ENCODE results near the gene PDE7B. TPM values are rescaled to one million over a fixed set of nuclear protein-coding genes. Genes with fewer than 3 reads are reported as not detected.

PDE7B gene
- polyA plus RNA-seq, 1 donor (not counting 4 experiments of a cell fraction or from before 2014, with no cell fraction given) = 0.01 TPM

GRCh38 chr6:135837735-135838449 is 13.6 kb upstream of the PDE7B start:
- no peaks in the 10 kb centered on the region for H3K36me3 ChIP-seq (ENCODE audit: control insufficient read depth in 2 of 2, extremely low read depth in 1 of 2, insufficient read depth in 2 of 2, low read length in 2 of 2)
- no peaks in the 10 kb centered on the region for H3K9me1 ChIP-seq (ENCODE audit: control insufficient read depth, extremely low read depth, insufficient read depth, low read length)
- dilution Hi-C loops (cut with MboI; ENCODE audit: extremely low pct_ligation_motif_present, low sequenced_read_pairs) = no loop called here
- DNase-seq (ENCODE audit: low read depth, low spot score) (no peak), FAIRE-seq (no peak)
- no peak overlapping the region for H3K4me3 ChIP-seq (ENCODE audit: control insufficient read depth in 2 of 3, extremely low read depth in 1 of 3, insufficient read depth in 2 of 3, low read depth in 1 of 3, low read length in 3 of 3)
- no peak overlapping the region for H3K27ac ChIP-seq (ENCODE audit: control insufficient read depth, insufficient read depth, low read length)
- TF ChIP-seq CTCF (optimal IDR thresholded peaks at IDR 0.05 in 1 of 3, IDR thresholded peaks at IDR 0.05 in 1 of 3, conservative IDR thresholded peaks at IDR 0.05 in 1 of 3; ENCODE audit: extremely low read depth in 1 of 3, insufficient read depth in 2 of 3, low read length in 3 of 3) = no peak
- no peak for TF ChIP-seq EZH2 (IDR thresholded peaks at IDR 0.05; ENCODE audit: low read length)
- no peaks in the 10 kb centered on the region for H4K20me1 ChIP-seq (ENCODE audit: control insufficient read depth, extremely low read depth, insufficient read depth, low read length)
- no peaks in the 10 kb centered on the region for H3K4me1 ChIP-seq (ENCODE audit: control insufficient read depth, extremely low read depth, insufficient read depth, low read length)
- H3K27me3 ChIP-seq (ENCODE audit: control insufficient read depth, extremely low read depth, insufficient read depth, low read length) = no peaks in the 10 kb centered on the region
- H3K79me2 ChIP-seq (ENCODE audit: control insufficient read depth, insufficient read depth, low read length) = no peaks in the 10 kb centered on the region
- H3K9ac ChIP-seq (ENCODE audit: control insufficient read depth, extremely low read depth, insufficient read depth, low read length) = no peak overlapping the region
- H3K4me2 ChIP-seq (ENCODE audit: control insufficient read depth, extremely low read depth, insufficient read depth, low read depth, low read length) = no peak overlapping the region
- no peaks in the 10 kb centered on the region for H3K9me3 ChIP-seq (ENCODE audit: control insufficient read depth, low read depth, low read length)
- no peak overlapping the region for H2AFZ ChIP-seq (ENCODE audit: control insufficient read depth, low read length)

DNA sequence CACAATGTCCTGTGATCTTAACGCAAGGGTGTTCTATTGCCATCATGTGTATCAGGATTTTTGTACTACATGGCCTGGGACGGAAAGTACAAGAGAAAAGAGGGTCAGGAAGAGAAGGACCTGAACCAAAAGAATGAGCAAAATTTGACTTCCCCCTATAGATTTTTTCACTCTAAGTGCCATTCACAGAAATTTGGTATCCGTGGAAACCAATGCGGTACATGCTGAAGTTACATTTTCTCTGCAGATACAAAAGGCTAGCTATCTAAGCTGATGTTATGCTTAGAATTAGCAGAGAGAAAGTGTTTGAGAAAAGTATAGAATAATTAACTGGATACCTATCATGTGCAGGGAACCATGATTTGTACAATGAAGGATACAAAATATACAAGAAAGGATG is 12.4 kb upstream of the PDE7B start:
- Histone ChIP-seq H4K20me1 (ENCODE audit: control insufficient read depth, extremely low read depth, insufficient read depth, low read length) (no peaks in the 10 kb centered on the region), H2AFZ (ENCODE audit: control insufficient read depth, low read length) (no peak overlapping the region), H3K9ac (ENCODE audit: control insufficient read depth, extremely low read depth, insufficient read depth, low read length) (no peak overlapping the region), H3K27me3 (ENCODE audit: control insufficient read depth, extremely low read depth, insufficient read depth, low read length) (no peaks in the 10 kb centered on the region), H3K4me3 (ENCODE audit: control insufficient read depth in 2 of 3, extremely low read depth in 1 of 3, insufficient read depth in 2 of 3, low read depth in 1 of 3, low read length in 3 of 3) (no peak overlapping the region), H3K79me2 (ENCODE audit: control insufficient read depth, insufficient read depth, low read length) (no peaks in the 10 kb centered on the region), H3K4me2 (ENCODE audit: control insufficient read depth, extremely low read depth, insufficient read depth, low read depth, low read length) (no peak overlapping the region), H3K4me1 (ENCODE audit: control insufficient read depth, extremely low read depth, insufficient read depth, low read length) (no peaks in the 10 kb centered on the region), H3K9me1 (ENCODE audit: control insufficient read depth, extremely low read depth, insufficient read depth, low read length) (no peaks in the 10 kb centered on the region), H3K9me3 (ENCODE audit: control insufficient read depth, low read depth, low read length) (no peaks in the 10 kb centered on the region), H3K36me3 (ENCODE audit: control insufficient read depth in 2 of 2, extremely low read depth in 1 of 2, insufficient read depth in 2 of 2, low read length in 2 of 2) (no peaks in the 10 kb centered on the region), H3K27ac (ENCODE audit: control insufficient read depth, insufficient read depth, low read length) (no peak overlapping the region)
- FAIRE-seq (no peak), DNase-seq (ENCODE audit: low read depth, low spot score) (no peak)
- dilution Hi-C loops (cut with MboI; ENCODE audit: extremely low pct_ligation_motif_present, low sequenced_read_pairs) = no loop called here
- TF ChIP-seq EZH2 (IDR thresholded peaks at IDR 0.05; ENCODE audit: low read length) (no peak), CTCF (optimal IDR thresholded peaks at IDR 0.05 in 1 of 3, IDR thresholded peaks at IDR 0.05 in 1 of 3, conservative IDR thresholded peaks at IDR 0.05 in 1 of 3; ENCODE audit: extremely low read depth in 1 of 3, insufficient read depth in 2 of 3, low read length in 3 of 3) (no peak)
